ENCODE results near the gene IREB2.
"Not testable (repeated sequence)": the region's sequence is repeated elsewhere in the genome, so short reads cannot be mapped to it uniquely, and the experiment has no call there.

Gene IREB2

GRCh38 chr15:78479650-78480049 is 41.6 kb downstream of the IREB2 start:
- DNase-seq (ENCODE audit: low read depth), result no peak

- DNase-seq (ENCODE audit: low read depth), result no peak
Measured at GRCh38 chr15:78481917-78482316, 43.9 kb downstream of the IREB2 start.

GRCh38 chr15:78492872-78493271 is 54.9 kb downstream of the IREB2 start:
- no peak for DNase-seq (ENCODE audit: low read depth)

GRCh38 chr15:78501857-78502256 is 63.8 kb downstream of the IREB2 start:
- no peak for DNase-seq (ENCODE audit: low read depth)

GRCh38 chr15:78502641-78503040 is 64.6 kb downstream of the IREB2 start:
- DNase-seq (ENCODE audit: low read depth), result no peak

GRCh38 chr15:78506971-78507830 is 69.2 kb downstream of the IREB2 start, which contains the start of gene HYKK:
HYKK (plus strand) TSS chr15:78507577; CDS start chr15:78513089, 5,512 bp downstream.
- DNase-seq (ENCODE audit: low read depth), result peak; percentile 88

- DNase-seq (ENCODE audit: low read depth), result no peak
Measured at GRCh38 chr15:78507831-78508160, 69.8 kb downstream of the IREB2 start.

GRCh38 chr15:78508272-78508671 is 70.3 kb downstream of the IREB2 start:
- no peak for DNase-seq (ENCODE audit: low read depth)

GRCh38 chr15:78509726-78510312 is 71.8 kb downstream of the IREB2 start:
- DNase-seq (ENCODE audit: low read depth), result no peak

- not testable (repeated sequence) for DNase-seq (ENCODE audit: low read depth)
Measured at GRCh38 chr15:78520035-78520434, 82.0 kb downstream of the IREB2 start.

GRCh38 chr15:78524230-78524629 is 86.2 kb downstream of the IREB2 start:
- no peak for DNase-seq (ENCODE audit: low read depth)

- no peak for DNase-seq (ENCODE audit: low read depth)
Measured at GRCh38 chr15:78527325-78527724, 89.3 kb downstream of the IREB2 start.

GRCh38 chr15:78533331-78533730 is 95.3 kb downstream of the IREB2 start:
- no peak for DNase-seq (ENCODE audit: low read depth)

- DNase-seq (ENCODE audit: low read depth), result no peak
Measured at GRCh38 chr15:78536134-78536533, 98.1 kb downstream of the IREB2 start.

- no peak for DNase-seq (ENCODE audit: low read depth)
Measured at GRCh38 chr15:78537266-78537905, 99.4 kb downstream of the IREB2 start.

GRCh38 chr15:78538358-78538757 is 100.3 kb downstream of the IREB2 start:
- DNase-seq (ENCODE audit: low read depth), result no peak

GRCh38 chr15:78539464-78540140 is 101.6 kb downstream of the IREB2 start:
- DNase-seq (ENCODE audit: low read depth), result not testable (repeated sequence)

- DNase-seq (ENCODE audit: low read depth), result peak; percentile 59
Measured at GRCh38 chr15:78540141-78540870, 102.3 kb downstream of the IREB2 start, which contains the start of gene PSMA4. PSMA4 (plus strand) TSS chr15:78540444; CDS start chr15:78541928, 1,484 bp downstream.

- DNase-seq (ENCODE audit: low read depth), result no peak
Measured at GRCh38 chr15:78540871-78541743, 103.1 kb downstream of the IREB2 start.

GRCh38 chr15:78541744-78542034 is 103.7 kb downstream of the IREB2 start:
- DNase-seq (ENCODE audit: low read depth), result no peak

GRCh38 chr15:78542647-78543046 is 104.6 kb downstream of the IREB2 start:
- no peak for DNase-seq (ENCODE audit: low read depth)
